HG03025 (cell line): ENCODE data around the gene TRAPPC10.
"Not testable (repeated sequence)": the region's sequence is repeated elsewhere in the genome, so short reads cannot be mapped to it uniquely, and the experiment has no call there.

Experiments used
- ATAC-seq: cut with Tn5 transposase; IDR thresholded peaks from one replicate; pipeline ENCODE4 v1.9.1; 2021; ENCODE audit warnings: mild to moderate bottlenecking, moderate library complexity; ENCODE audit not compliant: unreplicated experiment, low FRiP score

The TRAPPC10 gene

GRCh38 chr21:44140552-44140932, 128.4 kb downstream of the TRAPPC10 start:
- ATAC-seq, result not testable (repeated sequence)

- not testable (repeated sequence) for ATAC-seq
These were observed 130.4 kb downstream of the TRAPPC10 start for GRCh38 chr21:44142470-44142869.

GRCh38 chr21:44143380-44143779, 131.3 kb downstream of the TRAPPC10 start:
- ATAC-seq, result not testable (repeated sequence)

GRCh38 chr21:44143996-44144395, 131.9 kb downstream of the TRAPPC10 start:
- not testable (repeated sequence) for ATAC-seq

- ATAC-seq, result not testable (repeated sequence)
These were observed 132.9 kb downstream of the TRAPPC10 start for GRCh38 chr21:44144784-44145602.

- not testable (repeated sequence) for ATAC-seq
These were observed 133.5 kb downstream of the TRAPPC10 start for GRCh38 chr21:44145616-44146015.

GRCh38 chr21:44147108-44147507, 135.0 kb downstream of the TRAPPC10 start:
- not testable (repeated sequence) for ATAC-seq

GRCh38 chr21:44150255-44150654, 138.1 kb downstream of the TRAPPC10 start:
- not testable (repeated sequence) for ATAC-seq

GRCh38 chr21:44153214-44153888, 141.2 kb downstream of the TRAPPC10 start:
- not testable (repeated sequence) for ATAC-seq

GRCh38 chr21:44153889-44154228, 141.8 kb downstream of the TRAPPC10 start:
- ATAC-seq, result not testable (repeated sequence)

- not testable (repeated sequence) for ATAC-seq
These were observed 142.7 kb downstream of the TRAPPC10 start for GRCh38 chr21:44154816-44155230.

GRCh38 chr21:44155231-44155993, 143.3 kb downstream of the TRAPPC10 start:
- not testable (repeated sequence) for ATAC-seq

- ATAC-seq, result not testable (repeated sequence)
These were observed 143.9 kb downstream of the TRAPPC10 start for GRCh38 chr21:44155994-44156380.
